ENCODE results near the gene CACNA1D. TPM values are rescaled to one million over a fixed set of nuclear protein-coding genes. Genes with fewer than 3 reads are reported as not detected.

CACNA1D gene
- total RNA-seq, 1 donor from 2014 or later = 0.95 TPM

DNA sequence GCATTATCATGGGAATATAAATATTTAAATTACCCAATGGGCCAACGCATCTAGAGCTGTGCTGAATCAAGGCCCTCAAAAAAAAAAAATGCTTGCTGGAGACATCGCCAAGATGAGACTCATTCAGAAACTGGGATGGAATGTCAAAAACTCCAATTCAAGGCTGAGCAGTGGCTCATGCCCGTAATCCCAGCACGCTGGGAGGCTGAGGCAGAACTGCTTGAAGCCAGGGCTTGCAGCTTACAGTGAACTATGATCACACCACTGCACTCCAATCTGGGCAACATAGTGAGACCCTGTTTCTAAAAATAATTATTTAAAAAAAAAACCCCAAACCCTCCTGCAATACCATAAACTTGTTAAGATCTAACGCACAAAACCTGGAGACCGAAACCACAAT is 3.1 kb upstream of the CACNA1D start:
- H3K4me1 Mint-ChIP-seq (ENCODE audit: low read depth) = peaks cover 14% of the 10 kb centered on the region
- peaks cover 20% of the 10 kb centered on the region for H3K27me3 Mint-ChIP-seq (ENCODE audit: low read depth)
- TF ChIP-seq, protein P1, sequence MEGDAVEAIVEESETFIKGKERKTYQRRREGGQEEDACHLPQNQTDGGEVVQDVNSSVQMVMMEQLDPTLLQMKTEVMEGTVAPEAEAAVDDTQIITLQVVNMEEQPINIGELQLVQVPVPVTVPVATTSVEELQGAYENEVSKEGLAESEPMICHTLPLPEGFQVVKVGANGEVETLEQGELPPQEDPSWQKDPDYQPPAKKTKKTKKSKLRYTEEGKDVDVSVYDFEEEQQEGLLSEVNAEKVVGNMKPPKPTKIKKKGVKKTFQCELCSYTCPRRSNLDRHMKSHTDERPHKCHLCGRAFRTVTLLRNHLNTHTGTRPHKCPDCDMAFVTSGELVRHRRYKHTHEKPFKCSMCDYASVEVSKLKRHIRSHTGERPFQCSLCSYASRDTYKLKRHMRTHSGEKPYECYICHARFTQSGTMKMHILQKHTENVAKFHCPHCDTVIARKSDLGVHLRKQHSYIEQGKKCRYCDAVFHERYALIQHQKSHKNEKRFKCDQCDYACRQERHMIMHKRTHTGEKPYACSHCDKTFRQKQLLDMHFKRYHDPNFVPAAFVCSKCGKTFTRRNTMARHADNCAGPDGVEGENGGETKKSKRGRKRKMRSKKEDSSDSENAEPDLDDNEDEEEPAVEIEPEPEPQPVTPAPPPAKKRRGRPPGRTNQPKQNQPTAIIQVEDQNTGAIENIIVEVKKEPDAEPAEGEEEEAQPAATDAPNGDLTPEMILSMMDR (IDR thresholded peaks at IDR 0.05) = no peak
- no peak overlapping the region for H3K4me3 Mint-ChIP-seq (ENCODE audit: unreplicated experiment)
- no peak overlapping the region for H3K27ac Mint-ChIP-seq (ENCODE audit: unreplicated experiment)
- no peaks in the 10 kb centered on the region for H3K36me3 Mint-ChIP-seq (ENCODE audit: low read depth)
- H3K9me3 Mint-ChIP-seq (ENCODE audit: low read depth) = no peaks in the 10 kb centered on the region
- no peak for DNase-seq (ENCODE audit: low spot score)

DNA sequence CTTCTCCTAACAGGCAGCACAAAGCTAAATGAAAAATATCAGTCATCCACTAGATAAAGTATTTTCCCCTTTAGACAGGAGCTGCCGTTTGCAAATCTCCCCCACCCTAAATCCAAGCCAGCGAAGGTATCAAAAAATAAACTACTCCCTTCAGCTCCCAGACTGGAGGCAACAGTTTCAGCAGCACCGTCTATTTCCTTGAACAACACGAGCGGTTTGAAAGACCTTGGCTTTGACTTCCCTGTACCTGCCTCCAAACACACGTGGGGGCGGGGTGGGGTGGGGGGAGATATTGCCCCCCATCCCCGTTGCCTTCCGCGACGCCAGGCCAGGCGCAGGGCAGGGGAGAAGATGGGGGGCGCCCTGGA is 832 bp upstream of the CACNA1D start:
- peaks cover 14% of the 10 kb centered on the region for H3K4me1 Mint-ChIP-seq (ENCODE audit: low read depth)
- peaks cover 21% of the 10 kb centered on the region for H3K27me3 Mint-ChIP-seq (ENCODE audit: low read depth)
- H3K9me3 Mint-ChIP-seq (ENCODE audit: low read depth) = no peaks in the 10 kb centered on the region
- no peak overlapping the region for H3K27ac Mint-ChIP-seq (ENCODE audit: unreplicated experiment)
- TF ChIP-seq, protein P1 (IDR thresholded peaks at IDR 0.05) = no peak
- no peaks in the 10 kb centered on the region for H3K36me3 Mint-ChIP-seq (ENCODE audit: low read depth)
- DNase-seq (ENCODE audit: low spot score) = no peak
- peak overlapping the region; percentile 47 for H3K4me3 Mint-ChIP-seq (ENCODE audit: unreplicated experiment)

DNA sequence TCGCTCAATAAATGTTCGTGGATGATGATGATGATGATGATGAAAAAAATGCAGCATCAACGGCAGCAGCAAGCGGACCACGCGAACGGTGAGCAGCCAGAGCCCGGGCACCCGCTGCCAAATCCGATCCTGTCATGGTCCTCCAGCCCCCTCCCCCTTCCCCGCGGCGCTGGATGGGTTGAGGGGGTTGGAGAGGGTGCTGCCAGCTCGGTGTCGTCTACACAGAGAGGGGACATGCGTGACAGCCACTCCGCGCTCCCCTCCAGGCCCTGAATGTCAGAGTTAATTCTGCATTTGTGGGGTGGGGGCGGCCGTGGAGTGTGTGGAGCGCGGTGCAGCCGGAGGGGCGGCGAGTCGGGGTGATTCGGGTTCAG is 722 bp downstream of the CACNA1D start:
- Mint-ChIP-seq H3K27me3 (ENCODE audit: low read depth) (peaks cover 15% of the 10 kb centered on the region), H3K4me3 (ENCODE audit: unreplicated experiment) (peak overlapping the region; percentile 71), H3K36me3 (ENCODE audit: low read depth) (no peaks in the 10 kb centered on the region), H3K9me3 (ENCODE audit: low read depth) (no peaks in the 10 kb centered on the region), H3K4me1 (ENCODE audit: low read depth) (peaks cover 14% of the 10 kb centered on the region), H3K27ac (ENCODE audit: unreplicated experiment) (no peak overlapping the region)
- DNase-seq (ENCODE audit: low spot score) = no peak
- TF ChIP-seq, protein P1 (IDR thresholded peaks at IDR 0.05) = no peak

DNA sequence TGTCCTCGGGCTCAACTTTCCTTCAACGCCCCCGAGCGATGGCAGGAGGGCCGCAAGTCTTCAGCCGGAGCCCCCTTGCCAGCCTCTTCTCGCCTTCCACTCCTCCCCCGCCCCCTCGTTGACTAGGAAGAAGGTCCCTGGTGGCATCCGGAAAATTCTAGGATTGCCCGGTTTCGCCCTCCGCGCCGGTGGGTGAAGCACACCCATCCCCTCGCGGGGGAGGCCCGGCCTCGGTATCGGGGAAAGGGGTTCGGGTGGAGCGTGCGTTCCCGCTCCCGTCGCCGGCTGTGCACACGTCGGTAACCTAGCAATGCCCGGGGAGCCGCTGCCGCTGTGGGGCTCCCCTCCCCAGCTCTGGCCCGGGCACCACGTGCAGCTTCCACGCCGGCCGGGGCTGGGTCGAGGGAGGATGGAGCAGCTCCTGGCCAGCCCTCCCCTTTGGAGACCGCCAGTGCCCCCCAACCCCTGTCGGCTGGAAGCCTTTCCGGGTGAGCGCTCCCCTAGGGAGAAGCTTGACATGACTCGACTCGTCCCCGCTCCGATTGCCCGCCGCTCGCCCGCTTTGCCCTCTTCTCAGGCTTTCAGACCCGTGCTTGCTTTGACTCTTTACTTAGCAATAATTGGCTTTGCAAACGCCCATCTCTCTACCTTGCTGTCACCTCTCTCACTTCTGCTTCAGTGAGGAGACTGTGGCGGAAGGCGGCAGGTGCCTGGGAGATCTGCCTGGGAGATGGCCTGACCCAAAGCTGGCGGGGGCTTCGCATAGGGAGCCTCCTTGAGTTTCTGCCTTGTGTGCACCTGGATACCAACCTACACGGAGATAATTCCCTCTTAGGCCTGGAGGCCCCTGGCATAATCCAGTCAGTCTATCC is 1.3 kb downstream of the CACNA1D start:
- Mint-ChIP-seq H3K36me3 (ENCODE audit: low read depth) (no peaks in the 10 kb centered on the region), H3K4me1 (ENCODE audit: low read depth) (peaks cover 14% of the 10 kb centered on the region), H3K27ac (ENCODE audit: unreplicated experiment) (no peak overlapping the region), H3K27me3 (ENCODE audit: low read depth) (peaks cover 12% of the 10 kb centered on the region), H3K4me3 (ENCODE audit: unreplicated experiment) (peak overlapping the region; percentile 71), H3K9me3 (ENCODE audit: low read depth) (no peaks in the 10 kb centered on the region)
- TF ChIP-seq, protein P1 (IDR thresholded peaks at IDR 0.05) = no peak
- DNase-seq (ENCODE audit: low spot score) = no peak

DNA sequence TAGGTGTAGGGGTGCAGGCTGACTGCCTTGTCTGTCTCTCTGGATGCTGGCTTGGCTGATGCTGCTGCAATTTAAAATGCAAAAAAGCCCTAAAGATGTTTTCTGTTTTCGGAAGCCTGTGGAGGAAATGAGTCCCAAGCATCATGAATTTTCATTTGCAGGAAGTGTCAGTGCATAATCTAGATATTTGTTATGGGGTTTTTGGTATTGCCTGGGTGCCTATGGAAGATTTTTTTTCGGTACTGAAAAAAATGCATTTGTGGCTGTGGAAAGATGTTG is 1.9 kb downstream of the CACNA1D start:
- Mint-ChIP-seq H3K4me1 (ENCODE audit: low read depth) (peaks cover 14% of the 10 kb centered on the region), H3K27ac (ENCODE audit: unreplicated experiment) (no peak overlapping the region), H3K4me3 (ENCODE audit: unreplicated experiment) (no peak overlapping the region), H3K9me3 (ENCODE audit: low read depth) (no peaks in the 10 kb centered on the region), H3K36me3 (ENCODE audit: low read depth) (no peaks in the 10 kb centered on the region), H3K27me3 (ENCODE audit: low read depth) (peaks cover 12% of the 10 kb centered on the region)
- no peak for DNase-seq (ENCODE audit: low spot score)
- TF ChIP-seq, protein P1 (IDR thresholded peaks at IDR 0.05) = no peak
